ENCODE results near the gene SMG9.

The SMG9 gene

DNA sequence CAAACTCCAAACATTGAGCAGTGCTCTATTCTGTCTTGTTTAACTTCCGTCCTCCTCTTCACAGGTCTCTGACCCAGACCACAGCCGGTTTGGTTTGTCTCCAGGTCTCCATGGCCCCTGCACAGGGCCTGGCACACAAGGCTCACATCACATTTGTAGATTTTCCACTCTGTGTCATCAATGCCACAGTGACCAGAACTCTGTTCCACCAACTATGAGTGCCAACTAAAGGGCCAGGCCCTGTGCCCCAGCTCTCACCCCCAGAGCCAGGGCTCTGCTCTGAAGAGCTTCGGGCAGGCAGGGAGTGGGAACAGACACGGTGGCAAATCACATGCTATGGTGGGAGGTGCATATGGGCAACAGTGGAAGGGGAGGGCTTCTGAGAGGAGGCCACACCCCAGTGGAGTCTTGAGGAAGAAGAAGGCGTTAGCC is 16.0 kb downstream of the SMG9 start:
- no peak for DNase-seq (ENCODE audit: low spot score in 2 of 2)
- Histone ChIP-seq H3K36me3 (replicated peaks) (peaks cover 82% of the 10 kb centered on the region), H3K4me3 (no peak overlapping the region), H3K4me1 (no peaks in the 10 kb centered on the region), H3K27me3 (ENCODE audit: low read depth) (no peaks in the 10 kb centered on the region), H3K9me3 (no peaks in the 10 kb centered on the region)
- in situ Hi-C loops (cut with MboI; ENCODE audit: low sequenced_read_pairs), result no loop called here

DNA sequence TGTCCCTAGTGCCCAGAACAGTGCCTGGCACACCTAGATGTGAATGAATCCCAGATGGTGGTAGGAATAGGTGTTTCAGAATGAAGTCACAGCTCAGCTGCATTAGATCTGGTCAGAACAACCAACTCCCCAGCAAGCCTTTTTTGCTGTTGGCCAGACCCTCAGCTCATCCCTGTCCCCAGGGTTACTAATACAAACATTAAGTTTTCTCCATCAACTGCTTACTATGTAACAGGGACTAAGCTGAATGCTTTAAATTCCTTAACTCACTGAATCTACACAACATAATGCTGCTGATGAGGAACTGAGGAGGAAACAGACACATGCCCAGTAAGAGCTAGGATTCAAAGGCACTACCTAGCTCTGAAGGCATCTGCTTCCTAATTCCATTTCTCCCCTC is 18.8 kb downstream of the SMG9 start:
- Histone ChIP-seq H3K4me3 (no peak overlapping the region), H3K9me3 (no peaks in the 10 kb centered on the region), H3K27me3 (ENCODE audit: low read depth) (no peaks in the 10 kb centered on the region), H3K36me3 (replicated peaks) (peaks cover 77% of the 10 kb centered on the region), H3K4me1 (no peaks in the 10 kb centered on the region)
- DNase-seq (ENCODE audit: low spot score in 2 of 2), result no peak
- in situ Hi-C loops (cut with MboI; ENCODE audit: low sequenced_read_pairs), result no loop called here

DNA sequence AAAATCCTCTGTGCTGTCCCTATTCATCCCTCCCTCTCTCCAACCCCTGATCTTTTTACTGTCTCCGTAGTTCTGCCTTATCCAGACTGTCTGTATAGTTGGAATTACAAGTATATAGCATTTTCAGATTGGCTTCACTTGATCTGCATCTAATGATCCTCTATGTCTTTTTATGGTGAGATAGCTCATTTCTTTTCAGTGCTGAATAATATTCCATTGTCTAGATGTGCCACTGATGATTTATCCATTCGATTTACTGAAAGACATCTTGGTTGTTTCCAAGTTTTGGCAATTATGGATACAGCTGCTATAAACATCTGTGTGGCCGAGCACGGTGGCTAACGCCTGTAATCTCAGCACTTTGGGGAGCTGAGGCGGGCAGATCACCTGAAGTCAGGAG is 19.7 kb downstream of the SMG9 start:
- H3K36me3 ChIP-seq (replicated peaks), result peaks cover 68% of the 10 kb centered on the region
- H3K27me3 ChIP-seq (ENCODE audit: low read depth), result no peaks in the 10 kb centered on the region
- H3K9me3 ChIP-seq, result no peaks in the 10 kb centered on the region
- no peak overlapping the region for H3K4me3 ChIP-seq
- no peaks in the 10 kb centered on the region for H3K4me1 ChIP-seq
- no peak for DNase-seq (ENCODE audit: low spot score in 2 of 2)
- in situ Hi-C loops (cut with MboI; ENCODE audit: low sequenced_read_pairs), result no loop called here

DNA sequence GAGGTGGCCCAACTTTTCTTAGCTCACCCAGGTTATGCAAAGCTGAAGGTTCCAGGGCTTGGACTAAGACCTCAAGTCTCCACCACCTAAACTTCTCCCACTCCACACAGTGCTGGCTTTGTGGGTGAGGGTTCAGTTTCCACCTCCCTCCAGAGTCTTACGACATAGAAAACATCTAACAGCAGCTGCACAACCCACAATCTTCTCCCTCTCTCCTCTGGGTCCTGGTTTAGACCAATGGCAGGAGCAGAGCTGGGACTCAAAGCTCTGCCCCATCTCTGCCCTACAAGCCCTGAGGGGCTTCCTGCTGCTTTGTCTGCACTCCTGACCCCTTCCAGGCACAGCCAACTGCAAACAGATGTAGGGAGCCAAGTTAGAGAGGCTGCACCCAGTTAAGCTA is 22.9 kb downstream of the SMG9 start:
- Histone ChIP-seq H3K27me3 (ENCODE audit: low read depth) (no peaks in the 10 kb centered on the region), H3K9me3 (no peaks in the 10 kb centered on the region), H3K4me1 (no peaks in the 10 kb centered on the region), H3K36me3 (replicated peaks) (peaks cover 47% of the 10 kb centered on the region), H3K4me3 (no peak overlapping the region)
- no peak for DNase-seq (ENCODE audit: low spot score in 2 of 2)
- in situ Hi-C loops (cut with MboI; ENCODE audit: low sequenced_read_pairs), result no loop called here

DNA sequence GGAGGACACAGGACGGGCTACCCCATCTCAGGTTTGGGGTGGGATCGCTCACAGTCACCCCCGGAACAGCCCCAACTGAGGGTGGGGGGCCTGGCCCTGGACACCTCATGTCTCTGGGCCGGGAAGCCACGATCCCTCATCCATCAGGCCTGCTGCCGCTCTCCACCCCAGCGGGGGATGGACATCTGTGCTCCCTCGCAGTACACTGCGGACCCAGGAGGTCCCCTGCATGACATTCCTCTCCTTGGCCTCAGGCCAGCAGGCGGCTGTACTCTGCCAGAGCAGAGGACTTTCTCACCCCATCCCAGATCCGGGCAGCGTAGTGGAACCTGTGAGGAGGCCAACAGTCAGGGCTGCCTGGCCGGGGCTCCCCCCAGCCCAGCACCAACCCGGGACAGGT is 23.4 kb downstream of the SMG9 start:
- DNase-seq (ENCODE audit: low spot score in 2 of 2), result no peak
- H3K36me3 ChIP-seq (replicated peaks), result peaks cover 42% of the 10 kb centered on the region
- no peaks in the 10 kb centered on the region for H3K9me3 ChIP-seq
- no peak overlapping the region for H3K4me3 ChIP-seq
- in situ Hi-C loops (cut with MboI; ENCODE audit: low sequenced_read_pairs), result no loop called here
- no peaks in the 10 kb centered on the region for H3K4me1 ChIP-seq
- no peaks in the 10 kb centered on the region for H3K27me3 ChIP-seq (ENCODE audit: low read depth)

DNA sequence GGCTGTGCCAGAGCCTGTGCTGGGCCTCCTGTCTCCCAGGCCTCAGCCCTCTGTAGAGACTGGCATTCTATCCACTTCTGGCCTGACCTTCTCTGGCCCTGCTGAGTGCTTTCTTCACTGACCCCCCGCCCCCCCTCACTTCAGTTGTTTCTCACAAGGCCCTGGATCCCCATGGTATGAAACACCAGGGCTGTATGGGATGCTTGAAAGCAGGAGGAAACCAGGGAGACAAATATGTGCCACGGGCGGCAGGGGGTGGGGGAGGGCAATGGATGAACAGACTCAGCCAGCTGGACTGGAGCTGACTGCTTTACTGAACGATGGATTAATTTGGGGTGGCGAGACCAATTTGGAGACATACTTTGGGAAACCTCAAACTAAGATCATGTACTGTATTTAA is 24.8 kb downstream of the SMG9 start:
- in situ Hi-C loops (cut with MboI; ENCODE audit: low sequenced_read_pairs), result no loop called here
- no peak overlapping the region for H3K4me3 ChIP-seq
- no peak for DNase-seq (ENCODE audit: low spot score in 2 of 2)
- H3K36me3 ChIP-seq (replicated peaks), result peaks cover 33% of the 10 kb centered on the region
- H3K4me1 ChIP-seq, result no peaks in the 10 kb centered on the region
- no peaks in the 10 kb centered on the region for H3K9me3 ChIP-seq
- H3K27me3 ChIP-seq (ENCODE audit: low read depth), result no peaks in the 10 kb centered on the region

DNA sequence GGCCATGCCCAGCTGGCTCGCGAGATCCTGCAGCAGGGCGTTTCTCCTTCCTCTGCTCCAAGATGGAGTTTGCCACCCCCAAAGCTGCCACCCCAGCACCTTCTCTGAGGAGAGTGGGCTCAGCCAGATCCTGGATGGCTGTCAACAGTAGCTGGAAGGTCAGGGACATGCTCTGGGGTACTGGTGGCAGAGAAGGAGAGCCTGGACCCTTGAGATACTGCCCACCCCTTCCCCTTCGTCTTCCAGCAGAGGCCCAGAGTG is 27.2 kb downstream of the SMG9 start:
- Histone ChIP-seq H3K4me1 (no peaks in the 10 kb centered on the region), H3K36me3 (replicated peaks) (peaks cover 17% of the 10 kb centered on the region), H3K27me3 (ENCODE audit: low read depth) (no peaks in the 10 kb centered on the region), H3K9me3 (no peaks in the 10 kb centered on the region), H3K4me3 (no peak overlapping the region)
- in situ Hi-C loops (cut with MboI; ENCODE audit: low sequenced_read_pairs), result no loop called here
- no peak for DNase-seq (ENCODE audit: low spot score in 2 of 2)

DNA sequence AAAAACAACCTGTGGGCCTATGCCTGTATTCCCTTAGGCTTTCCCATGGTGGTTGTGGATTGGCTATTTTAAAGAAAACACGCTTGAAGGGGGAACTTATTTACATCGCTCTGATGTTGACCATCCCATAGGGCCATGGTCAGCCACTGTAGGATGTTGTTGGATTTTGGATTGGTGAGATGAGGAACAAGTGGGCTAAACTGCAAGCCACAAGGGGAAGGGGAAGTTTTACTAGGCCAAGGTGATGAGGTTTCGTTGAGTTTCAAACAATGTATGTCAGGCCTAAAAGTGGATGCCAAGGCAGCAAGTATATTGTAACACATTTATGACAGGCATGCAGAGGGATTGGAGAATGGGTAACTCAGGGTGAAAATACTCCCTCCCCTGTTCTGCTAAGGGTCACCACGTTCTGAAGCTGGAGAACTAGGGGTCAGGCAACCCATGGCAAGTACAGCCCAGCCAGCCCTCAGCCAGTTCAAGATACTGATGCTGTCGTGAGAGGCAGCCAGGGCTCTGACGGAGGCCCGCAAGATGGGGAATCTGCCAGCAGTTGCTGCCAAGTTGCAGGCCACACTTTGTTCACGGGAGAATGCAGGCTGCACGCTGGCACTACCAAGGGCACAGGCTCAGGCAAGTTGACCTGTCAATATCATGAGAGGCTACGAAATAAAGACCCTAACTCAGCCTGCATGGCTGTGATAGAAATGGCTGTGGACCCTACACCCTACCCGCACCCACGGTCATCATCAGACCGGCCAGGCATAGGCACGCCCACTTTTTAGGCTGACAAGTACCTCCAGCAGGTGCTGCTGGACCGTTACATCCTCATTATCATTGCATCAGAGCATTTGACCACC is 27.8 kb downstream of the SMG9 start:
- in situ Hi-C loops (cut with MboI; ENCODE audit: low sequenced_read_pairs), result no loop called here
- no peaks in the 10 kb centered on the region for H3K27me3 ChIP-seq (ENCODE audit: low read depth)
- H3K9me3 ChIP-seq, result no peaks in the 10 kb centered on the region
- H3K4me1 ChIP-seq, result no peaks in the 10 kb centered on the region
- H3K4me3 ChIP-seq, result no peak overlapping the region
- DNase-seq (ENCODE audit: low spot score in 2 of 2), result no peak
- peaks cover 12% of the 10 kb centered on the region for H3K36me3 ChIP-seq (replicated peaks)

DNA sequence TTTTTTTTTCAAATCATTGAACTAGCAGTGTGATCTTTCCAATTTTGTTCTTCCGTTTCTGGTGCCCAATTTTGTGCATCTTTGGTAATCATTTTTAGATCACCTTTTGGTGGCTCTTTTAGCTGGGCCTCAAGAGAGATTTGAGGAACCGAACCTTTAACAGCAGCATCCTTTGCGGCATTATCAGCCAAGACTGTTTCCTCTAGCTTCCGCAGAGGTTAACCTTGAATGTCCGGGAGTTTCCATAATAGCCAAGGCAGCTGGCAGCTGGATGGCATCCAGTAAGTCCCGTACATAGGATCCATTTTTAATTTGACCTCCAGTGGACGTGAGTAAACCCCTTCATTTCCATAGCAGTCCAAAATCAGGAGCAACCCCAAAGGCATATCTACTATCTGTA is 29.3 kb downstream of the SMG9 start:
- Histone ChIP-seq H3K36me3 (replicated peaks) (peaks cover 5% of the 10 kb centered on the region; the same call in 1 of the 2 replicates), H3K27me3 (ENCODE audit: low read depth) (no peaks in the 10 kb centered on the region), H3K4me3 (no peak overlapping the region), H3K4me1 (no peaks in the 10 kb centered on the region), H3K9me3 (no peaks in the 10 kb centered on the region)
- in situ Hi-C loops (cut with MboI; ENCODE audit: low sequenced_read_pairs), result no loop called here
- no peak for DNase-seq (ENCODE audit: low spot score in 2 of 2)

DNA sequence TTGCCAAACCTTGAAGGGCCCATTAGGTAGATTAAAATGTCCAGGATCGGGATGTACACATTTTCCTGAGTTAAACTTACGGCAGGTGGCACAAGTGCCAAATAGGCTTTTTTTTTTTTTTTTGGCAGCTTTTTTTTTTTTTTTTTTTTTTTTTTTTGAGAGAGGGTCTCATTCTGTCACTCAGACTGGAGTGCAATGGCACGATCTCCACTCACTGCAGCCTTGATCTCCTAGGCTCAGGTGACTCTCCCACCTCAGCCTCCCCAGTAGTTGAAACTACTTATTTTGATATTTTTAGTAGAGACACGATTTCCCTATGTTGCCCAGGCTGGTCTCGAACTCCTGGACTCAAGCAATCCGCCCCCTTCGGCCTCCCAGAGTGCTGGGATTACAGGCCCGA is 29.9 kb downstream of the SMG9 start:
- DNase-seq (ENCODE audit: low spot score in 2 of 2), result no peak
- in situ Hi-C loops (cut with MboI; ENCODE audit: low sequenced_read_pairs), result no loop called here
- no peaks in the 10 kb centered on the region for H3K4me1 ChIP-seq
- H3K9me3 ChIP-seq, result no peaks in the 10 kb centered on the region
- H3K27me3 ChIP-seq (ENCODE audit: low read depth), result no peaks in the 10 kb centered on the region
- peaks cover 5% of the 10 kb centered on the region; the same call in 1 of the 2 replicates for H3K36me3 ChIP-seq (replicated peaks)
- no peak overlapping the region for H3K4me3 ChIP-seq

DNA sequence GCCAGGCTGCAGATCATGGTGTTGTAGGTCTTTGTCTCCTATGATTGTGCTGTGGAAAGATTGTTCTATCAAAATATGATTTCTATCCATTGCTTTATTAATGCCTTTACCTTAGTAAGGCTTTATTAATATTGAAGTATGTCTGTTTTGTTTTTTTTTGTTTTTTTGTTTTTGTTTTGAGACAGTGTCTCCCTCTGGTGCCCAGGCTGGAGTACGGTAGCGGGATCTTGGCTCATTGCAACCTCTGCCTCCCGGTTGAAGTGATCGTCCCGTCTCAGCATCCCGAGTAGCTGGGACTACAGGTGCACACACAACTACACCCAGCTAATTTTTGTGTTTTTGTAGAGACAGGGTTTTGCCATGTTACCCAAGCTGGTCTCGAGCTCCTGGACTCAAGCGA is 31.2 kb downstream of the SMG9 start:
- Histone ChIP-seq H3K9me3 (no peaks in the 10 kb centered on the region), H3K27me3 (ENCODE audit: low read depth) (no peaks in the 10 kb centered on the region), H3K36me3 (replicated peaks) (peaks cover 3% of the 10 kb centered on the region; the same call in 1 of the 2 replicates), H3K4me1 (no peaks in the 10 kb centered on the region), H3K4me3 (no peak overlapping the region)
- DNase-seq (ENCODE audit: low spot score in 2 of 2), result no peak
- in situ Hi-C loops (cut with MboI; ENCODE audit: low sequenced_read_pairs), result no loop called here

DNA sequence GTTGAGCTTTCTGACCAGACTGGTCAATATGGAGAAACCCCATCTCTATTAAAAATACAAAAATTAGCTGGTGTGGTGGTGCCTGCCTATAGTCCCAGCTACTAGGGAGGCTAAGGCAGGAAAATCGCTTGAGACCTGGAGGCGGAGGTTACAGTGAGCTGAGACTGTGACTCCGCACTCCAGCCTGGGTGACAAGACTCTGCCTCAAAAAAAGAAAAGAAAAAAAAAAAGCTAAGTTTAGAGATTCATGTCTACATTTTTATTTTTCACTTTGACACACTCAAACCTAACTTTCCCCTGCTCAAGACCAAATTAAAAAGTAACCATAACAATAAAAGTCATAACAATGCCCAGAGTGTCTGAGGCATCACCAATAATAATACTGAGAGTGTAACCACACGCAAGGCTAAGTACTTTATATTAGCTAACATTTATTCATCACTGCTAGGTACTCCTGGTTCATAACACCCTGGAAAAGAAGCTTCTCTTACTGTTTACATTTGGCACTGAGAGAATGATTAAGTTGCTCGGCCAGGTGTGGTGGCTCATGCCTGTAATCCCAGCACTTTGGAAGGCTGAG is 33.2 kb downstream of the SMG9 start:
- H3K36me3 ChIP-seq (replicated peaks), result no peaks in the 10 kb centered on the region
- no peaks in the 10 kb centered on the region for H3K27me3 ChIP-seq (ENCODE audit: low read depth)
- H3K4me1 ChIP-seq, result no peaks in the 10 kb centered on the region
- H3K9me3 ChIP-seq, result no peaks in the 10 kb centered on the region
- no peak for DNase-seq (ENCODE audit: low spot score in 2 of 2)
- in situ Hi-C loops (cut with MboI; ENCODE audit: low sequenced_read_pairs), result no loop called here
- no peak overlapping the region for H3K4me3 ChIP-seq

DNA sequence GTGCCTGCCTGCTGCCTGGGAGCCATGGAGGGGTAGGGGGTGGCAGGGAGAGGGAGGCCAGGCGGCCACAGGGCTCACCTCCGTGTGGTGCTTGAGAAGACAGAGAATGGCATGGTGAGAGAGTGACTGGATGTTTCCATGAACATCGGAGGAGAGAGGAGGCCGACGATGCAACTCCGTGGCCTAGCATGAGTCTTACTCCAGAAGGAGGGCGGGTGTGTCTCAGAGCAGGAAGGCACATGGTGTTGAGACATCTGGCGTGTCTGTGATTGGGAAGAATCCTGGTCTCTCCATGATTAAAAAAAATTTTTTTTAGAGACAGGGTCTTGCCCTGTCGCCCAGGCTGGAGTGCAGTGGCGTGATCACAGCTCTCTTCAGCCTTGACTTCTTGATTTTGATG is 33.8 kb downstream of the SMG9 start:
- no peak for DNase-seq (ENCODE audit: low spot score in 2 of 2)
- Histone ChIP-seq H3K4me3 (no peak overlapping the region), H3K27me3 (ENCODE audit: low read depth) (no peaks in the 10 kb centered on the region), H3K36me3 (replicated peaks) (no peaks in the 10 kb centered on the region), H3K9me3 (no peaks in the 10 kb centered on the region), H3K4me1 (no peaks in the 10 kb centered on the region)
- in situ Hi-C loops (cut with MboI; ENCODE audit: low sequenced_read_pairs), result no loop called here

DNA sequence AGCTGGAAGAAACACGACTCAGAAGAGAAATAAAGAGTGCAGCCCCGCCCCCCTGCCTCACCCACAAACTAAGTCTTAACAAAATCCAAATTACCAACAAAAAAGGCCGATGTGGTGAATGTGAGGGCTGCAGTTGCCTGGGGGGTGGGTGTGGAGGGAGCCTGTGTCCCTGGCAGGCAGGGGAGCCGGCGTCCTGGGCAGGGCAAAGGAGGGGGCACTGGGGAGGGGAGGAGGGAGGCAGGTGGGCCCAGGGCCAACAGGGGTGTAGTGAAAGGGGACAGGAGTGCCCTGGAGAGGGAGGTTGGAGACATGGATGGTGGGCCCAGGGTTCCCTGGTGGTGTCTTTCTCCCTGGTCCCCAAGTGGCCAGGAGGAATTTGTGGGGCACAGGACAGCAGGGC is 34.8 kb downstream of the SMG9 start:
- no peaks in the 10 kb centered on the region for H3K9me3 ChIP-seq
- DNase-seq (ENCODE audit: low spot score in 2 of 2), result peak in 1 of 2 experiments; percentile 36
- no peaks in the 10 kb centered on the region for H3K36me3 ChIP-seq (replicated peaks)
- no peak overlapping the region for H3K4me3 ChIP-seq
- no peaks in the 10 kb centered on the region for H3K4me1 ChIP-seq
- in situ Hi-C loops (cut with MboI; ENCODE audit: low sequenced_read_pairs), result no loop called here
- H3K27me3 ChIP-seq (ENCODE audit: low read depth), result no peaks in the 10 kb centered on the region

Data from HAP-1 (cell line).